Heart left ventricle (tissue), 16 donors: Measurements from ENCODE around the gene PGAP2. TPM values are rescaled to one million over a fixed set of nuclear protein-coding genes. Genes with fewer than 3 reads are reported as not detected.

ENCODE experiments used
- ATAC-seq, 4 donors: fragments of 200-7000 bp; cut with Tn5 transposase; one replicate each; pipeline ENCODE4 v1.9.1; 2020 to 2022; ENCODE audit warnings: moderate library complexity in 4 of 4, mild to moderate bottlenecking in 3 of 4, moderate number of reproducible peaks in 1 of 4
- DNase-seq, 5 donors: peaks; one replicate each; pipeline ENCODE4 v3.0.0-alpha.2; 2020
- H3K27ac ChIP-seq, 12 donors: fragments of 200-600 bp; sonication (generic) in 4 of 12; one replicate each; pipeline versions ENCODE4 v1.5.0 to v1.8.0; 2016 to 2022; ENCODE audit warnings: mild to moderate bottlenecking in 2 of 12
- H3K27me3 ChIP-seq, 9 donors: fragments of 200-600 bp; sonication (generic) in 2 of 9; one replicate each; pipeline versions ENCODE4 v1.5.1 to v1.8.0; 2016 to 2022; ENCODE audit warnings: mild to moderate bottlenecking in 3 of 9
- H3K36me3 ChIP-seq, 9 donors: fragments of 200-600 bp; sonication (generic) in 2 of 9; one replicate each; pipeline versions ENCODE4 v1.5.0 to v1.8.0; 2018 to 2022; ENCODE audit warnings: mild to moderate bottlenecking in 2 of 9
- H3K4me1 ChIP-seq, 12 donors: fragments of 200-600 bp; sonication (generic) in 4 of 12; one replicate each; pipeline versions ENCODE4 v1.5.0 to v1.8.0; 2016 to 2022; ENCODE audit warnings: mild to moderate bottlenecking in 3 of 12
- H3K4me3 ChIP-seq, 12 donors: fragments of 200-600 bp; sonication (generic) in 4 of 12; one replicate each; pipeline versions ENCODE4 v1.5.0 to v1.8.0; 2017 to 2022; ENCODE audit warnings: mild to moderate bottlenecking in 9 of 12, moderate library complexity in 4 of 12
- H3K9me3 ChIP-seq, 12 donors: fragments of 200-600 bp; sonication (generic) in 4 of 12; one replicate each; pipeline versions ENCODE4 v1.5.0 to v1.8.0; 2016 to 2022; ENCODE audit warnings: mild to moderate bottlenecking in 1 of 12
- CTCF ChIP-seq, 12 donors: fragments of 200-600 bp; sonication (generic) in 4 of 12; IDR thresholded peaks; one replicate each; pipeline versions ENCODE4 v1.5.0 to v1.8.0; 2018 to 2022; ENCODE audit warnings: antibody characterized with exemption in 12 of 12, mild to moderate bottlenecking in 5 of 12
- POLR2A ChIP-seq, 2 donors: fragments of 450-650 bp; IDR thresholded peaks; one replicate each; pipeline ENCODE4 v1.6.1; 2017; ENCODE audit warnings: antibody characterized with exemption in 2 of 2, mild to moderate bottlenecking in 2 of 2, moderate library complexity in 2 of 2
- WGBS, 4 donors: extraction: QIAGEN DNeasy Blood & Tissue Kit in 2 of 4; methylation state at CpG; one replicate each; pipeline versions ENCODE4 v1.1.5 to v1.1.7; 2013 to 2018; 5-methylcytosine and 5-hydroxymethylcytosine counted together
- intact Hi-C, 10 donors: fragments of 100-400 bp; cut with DNase I; formaldehyde crosslinking; loops; one replicate each; pipeline versions ENCODE4 v1.11.1 to v1.14.2; 2022
- polyA plus RNA-seq, 2 donors: library from polyadenylated mRNA; stranded (reverse); fragments of 200-250 nt; gene quantifications; one replicate each; pipeline ENCODE4 v1.2.3, GENCODE V29; 2013
- total RNA-seq, 9 donors: library from RNA; depleted of rRNA in 2 of 9; stranded (reverse); fragments of >200 nt in 2 of 9; fragmentation: NEBNext Ultra II Directional in 3 of 9; extraction: Animal tissue kit (Norgen Biotek cat#: 25700) in 3 of 9; gene quantifications; one replicate each; pipeline versions ENCODE4 v1.1.0 to v1.2.4, GENCODE V29; 2016 to 2023
- donor health status: ischemic (EF 13 %, LVEDD 7.1; RV severe dilation, severe dysfunction).
- donor health status: healthy with polysubstance abuse.
- donor health status: DM: no; HTN: yes; CAD: no.
- donor health status: DM: no; HTN: no; CAD: no.
- donor health status: ischemic (EF 25% LVEDD 6.9; RV normal size, moderate dysfunction).
- donor health status: ischemic (EF 25% LVEDD 5.7; RV mildly dilated, moderate dysfunction).
- donor health status: healthy.
- donor health status: DM: yes; HTN: yes; CAD: no.
- donor health status: ischemic (EF 35%, LVEDD 5.7; RV mildly dilated, moderate dysfunction).
- donor health status: nonischemic (EF 11% LVEDD 7.7; RV severe dilation, severe dysfunction).
- donor health status: DM: yes; HTN: yes; CAD: no.
- donor health status: PGD.
- donor health status: ischemic (EF 29% LVEDD 5.4; RV normal size, mild dysfunction).
- donor health status: nonischemic (EF 23%, LVEDD 6.1; RV moderate dilation, normal function).

PGAP2 gene
- total and polyA plus RNA-seq, 11 donors, result 12.9 to 31.7 (median 21.1) TPM

GRCh38 chr11:3817181-3817800 is 8.9 kb downstream of the PGAP2 start:
- peak in 2 of 5 donors; percentile 24 for DNase-seq

GRCh38 chr11:3820971-3821370 is 12.6 kb downstream of the PGAP2 start:
- Histone ChIP-seq H3K36me3 (peaks cover 0 to 15% (median 4%) of the 10 kb centered on the region in 9 donors), H3K4me3 (no peak overlapping the region), H3K27ac (no peak overlapping the region), H3K4me1 (peaks cover 0 to 18% (median 5%) of the 10 kb centered on the region in 12 donors), H3K9me3 (no peaks in the 10 kb centered on the region), H3K27me3 (no peaks in the 10 kb centered on the region)
- DNase-seq (peak in 1 of 5 donors; percentile 0), ATAC-seq (no peak)
- TF ChIP-seq CTCF (IDR thresholded peaks at IDR 0.05) (no peak), POLR2A (IDR thresholded peaks at IDR 0.05) (no peak)
- 98 to 100% (median 99%) methylated on average over 2 of the region's 2 CpGs for WGBS, 4 donors
- intact Hi-C loops, result no loop called here

More at GRCh38 chr11:3817181-3817800, 8.9 kb downstream of the PGAP2 start:
- H3K4me3 ChIP-seq, result no peak overlapping the region
- no peaks in the 10 kb centered on the region for H3K9me3 ChIP-seq
- intact Hi-C loops, result no loop called here
- WGBS, 4 donors, result 85 to 90% (median 86%) methylated on average over 10 of the region's 10 CpGs
- TF ChIP-seq CTCF (IDR thresholded peaks at IDR 0.05), result no peak
- TF ChIP-seq POLR2A (IDR thresholded peaks at IDR 0.05), result no peak
- peaks cover 0 to 5% (median 0%) of the 10 kb centered on the region in 9 donors for H3K36me3 ChIP-seq
- H3K27me3 ChIP-seq, result no peaks in the 10 kb centered on the region
- H3K4me1 ChIP-seq, result peaks cover 0 to 21% (median 2%) of the 10 kb centered on the region in 12 donors
- ATAC-seq, result no peak
- no peak overlapping the region for H3K27ac ChIP-seq

- Histone ChIP-seq H3K9me3 (no peaks in the 10 kb centered on the region), H3K4me1 (peaks cover 0 to 19% (median 0%) of the 10 kb centered on the region in 12 donors), H3K4me3 (no peak overlapping the region), H3K36me3 (peaks cover 0 to 29% (median 17%) of the 10 kb centered on the region in 9 donors), H3K27ac (no peak overlapping the region), H3K27me3 (no peaks in the 10 kb centered on the region)
- intact Hi-C loops, result no loop called here
- WGBS, 4 donors, result 93 to 99% (median 96%) methylated on average over 7 of the region's 7 CpGs
- ATAC-seq, result no peak
- DNase-seq, result peak in 1 of 5 donors; percentile 3
- TF ChIP-seq CTCF (IDR thresholded peaks at IDR 0.05), result no peak
- TF ChIP-seq POLR2A (IDR thresholded peaks at IDR 0.05), result no peak
Measured at GRCh38 chr11:3822312-3822711, 14.0 kb downstream of the PGAP2 start.

GRCh38 chr11:3823303-3823702 is 14.9 kb downstream of the PGAP2 start:
- intact Hi-C loops, result no loop called here
- ATAC-seq (peak in 2 of 4 donors; percentile 13 to 51), DNase-seq (peak in 1 of 5 donors; percentile 19)
- Histone ChIP-seq H3K4me3 (no peak overlapping the region), H3K9me3 (no peaks in the 10 kb centered on the region), H3K27me3 (no peaks in the 10 kb centered on the region), H3K4me1 (peaks cover 0 to 19% (median 0%) of the 10 kb centered on the region in 12 donors), H3K27ac (no peak overlapping the region), H3K36me3 (peaks cover 0 to 38% (median 27%) of the 10 kb centered on the region in 9 donors)
- 82 to 96% (median 94%) methylated on average over 3 of the region's 3 CpGs for WGBS, 4 donors
- TF ChIP-seq POLR2A (IDR thresholded peaks at IDR 0.05) (no peak), CTCF (IDR thresholded peaks at IDR 0.05) (no peak)
